ENCODE data around the gene MUSTN1.

Gene MUSTN1

DNA sequence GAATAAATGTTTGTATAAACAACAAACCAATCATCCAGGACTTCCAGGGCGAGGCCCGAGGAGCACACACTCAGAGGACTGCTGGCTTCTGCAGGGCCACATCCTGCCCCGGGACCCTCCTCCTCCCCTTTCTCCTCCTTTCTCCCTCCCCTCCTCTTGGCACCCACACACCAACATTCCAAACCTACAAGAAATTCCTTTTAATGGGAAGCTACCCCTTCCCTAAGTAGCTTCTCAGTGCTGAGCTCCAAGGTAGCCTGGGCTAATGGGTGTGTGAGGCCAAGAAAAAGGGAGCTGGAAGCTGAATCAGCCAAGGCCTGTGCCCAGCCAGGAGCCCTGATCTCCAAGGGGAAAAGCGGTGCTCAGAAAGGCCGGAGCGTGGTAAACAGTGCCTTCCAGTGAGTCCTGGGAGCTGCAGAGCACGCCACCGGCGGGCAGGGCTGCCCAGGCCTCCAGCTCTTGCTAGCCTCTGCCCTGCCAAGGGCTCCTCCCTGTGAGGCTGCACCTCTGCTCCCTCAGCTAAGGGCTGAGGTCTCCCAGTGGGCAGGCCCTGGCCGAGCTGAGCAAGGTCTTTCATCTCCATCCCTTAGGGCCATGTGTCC lies 36.3 kb downstream of the MUSTN1 start:
- no peak for DNase-seq

- DNase-seq: no peak
These were observed 38.4 kb downstream of the MUSTN1 start for GRCh38 chr3:52796411-52796810.

- no peak for DNase-seq
These were observed 39.4 kb downstream of the MUSTN1 start for GRCh38 chr3:52795298-52795900.

DNA sequence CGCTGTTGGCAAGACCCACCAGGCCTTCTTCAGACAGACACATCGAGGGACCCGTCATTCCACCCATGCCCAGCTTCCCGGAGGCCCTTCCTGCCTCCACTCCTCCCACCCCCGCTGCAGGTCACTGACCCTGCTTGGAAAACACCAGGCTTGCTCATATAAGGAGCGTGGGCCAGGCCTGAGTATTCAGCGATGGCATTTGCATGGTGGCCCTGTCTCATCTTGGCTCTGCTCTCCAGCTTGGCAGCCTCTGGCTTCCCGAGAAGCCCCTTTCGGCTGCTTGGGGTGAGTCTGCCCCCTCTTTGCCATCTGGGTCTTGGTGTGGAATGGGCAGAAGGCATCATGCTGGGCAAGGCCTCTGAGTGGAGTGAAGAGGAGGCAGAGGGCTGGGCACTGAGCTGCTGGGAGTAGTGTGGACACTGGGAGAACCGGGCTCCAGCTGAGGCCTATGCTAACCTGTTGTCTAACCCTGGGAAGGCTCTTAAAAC lies 40.2 kb downstream of the MUSTN1 start, which contains the start of gene ITIH3:
TSS of gene ITIH3 (plus strand) at position 185 of the 488 bp plus-strand sequence. CDS start at position 193, 8 bp downstream.
- no peak for DNase-seq

DNA sequence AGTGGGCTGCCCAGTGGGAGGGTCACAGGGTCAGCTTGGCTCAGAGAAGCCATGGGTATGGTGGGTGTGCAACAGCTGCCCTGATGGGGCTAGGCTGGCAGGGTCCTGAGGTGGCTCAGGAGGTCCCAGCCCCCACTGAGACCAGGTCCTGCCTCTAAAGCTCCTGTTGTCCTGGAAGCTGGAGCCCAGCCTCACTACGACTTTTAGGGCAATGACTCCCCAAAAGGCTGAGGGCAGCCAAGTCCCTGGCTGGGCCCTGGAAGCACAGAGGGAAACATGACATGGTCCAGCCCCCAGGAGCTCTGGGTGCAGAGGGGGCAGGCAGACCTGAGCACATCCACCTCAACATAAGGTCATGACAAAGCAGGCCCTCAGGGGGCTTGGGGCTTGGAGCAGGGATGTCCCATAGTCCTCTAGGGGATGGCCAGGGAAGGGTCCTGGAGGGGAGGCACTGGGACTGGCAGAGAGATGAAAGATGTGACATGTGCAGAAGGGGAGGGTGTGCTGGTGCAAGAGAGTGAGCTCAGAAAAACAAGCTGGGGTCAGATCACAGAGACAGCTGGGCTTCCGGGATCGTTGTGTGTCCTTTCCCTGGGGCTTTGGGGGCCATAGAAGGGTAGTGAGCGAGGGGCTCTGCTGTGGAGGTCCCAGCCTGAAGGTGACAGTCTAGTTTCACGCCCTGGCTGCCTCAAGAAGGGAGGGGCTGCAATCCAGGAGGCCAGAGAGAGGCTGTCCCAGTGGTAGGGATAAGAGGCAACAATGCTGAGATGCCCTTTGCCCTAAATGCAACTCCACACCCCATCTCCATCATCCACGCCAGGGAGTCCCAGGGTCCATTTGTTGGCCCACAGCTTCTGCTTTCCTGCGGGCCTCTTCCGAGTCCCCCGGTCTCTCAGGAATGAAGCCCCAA lies 40.9 kb downstream of the MUSTN1 start:
- no peak for DNase-seq

DNA sequence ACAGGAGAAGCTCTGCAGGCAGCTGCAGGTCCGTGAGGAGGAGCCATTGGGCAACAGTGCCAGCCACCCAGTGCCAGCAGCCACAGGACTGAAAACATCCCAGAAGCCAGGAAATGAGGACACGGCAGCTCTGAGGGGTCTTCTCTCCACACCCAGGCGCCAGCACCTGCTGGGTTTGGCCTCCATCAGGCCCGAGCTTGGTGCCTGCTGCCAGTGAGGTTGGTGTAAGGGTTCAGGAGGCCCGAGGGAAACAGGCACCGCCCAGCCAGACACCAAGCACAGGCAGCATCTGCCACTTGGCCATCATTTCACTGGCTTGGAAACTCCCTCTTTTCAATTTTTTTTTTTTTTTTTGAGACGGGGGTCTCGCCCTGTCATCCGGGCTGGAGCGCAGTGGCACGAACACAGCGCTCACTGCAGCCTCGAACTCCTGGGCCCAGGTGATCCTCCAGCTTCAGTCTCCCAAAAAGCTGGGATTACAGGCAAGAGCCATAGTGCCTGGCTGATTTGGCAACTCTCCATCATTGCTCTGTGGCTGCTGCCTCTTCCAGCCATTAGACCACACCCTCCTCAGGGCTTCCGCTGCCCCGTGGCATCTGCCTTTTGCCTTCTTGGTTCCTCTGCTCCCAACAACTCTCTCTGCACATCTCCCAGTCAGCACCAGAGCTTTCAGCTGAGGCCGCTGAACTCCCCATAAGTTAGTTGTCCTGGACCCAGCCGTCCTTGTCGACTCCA lies 41.7 kb downstream of the MUSTN1 start:
- DNase-seq: no peak

DNA sequence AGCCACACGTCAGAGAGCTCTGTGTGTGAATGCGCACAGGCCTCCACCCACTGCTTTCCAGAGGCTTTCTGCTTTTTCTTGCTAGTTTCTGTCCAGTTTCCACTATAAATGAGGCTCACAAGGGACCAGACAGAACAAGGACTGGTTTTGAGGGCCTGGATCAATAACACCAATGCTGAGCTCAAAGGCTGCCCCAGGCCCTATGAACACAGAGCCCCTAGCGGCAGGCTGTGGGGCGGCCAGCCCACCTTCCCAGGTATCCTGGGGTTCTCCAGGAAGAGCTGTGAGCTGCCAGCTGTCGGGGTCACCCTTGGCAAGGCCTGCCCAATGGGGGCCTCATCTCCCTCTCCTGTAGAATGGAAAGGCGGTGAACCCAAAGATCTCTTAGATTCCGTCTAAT lies 42.4 kb downstream of the MUSTN1 start:
- DNase-seq: no peak

DNA sequence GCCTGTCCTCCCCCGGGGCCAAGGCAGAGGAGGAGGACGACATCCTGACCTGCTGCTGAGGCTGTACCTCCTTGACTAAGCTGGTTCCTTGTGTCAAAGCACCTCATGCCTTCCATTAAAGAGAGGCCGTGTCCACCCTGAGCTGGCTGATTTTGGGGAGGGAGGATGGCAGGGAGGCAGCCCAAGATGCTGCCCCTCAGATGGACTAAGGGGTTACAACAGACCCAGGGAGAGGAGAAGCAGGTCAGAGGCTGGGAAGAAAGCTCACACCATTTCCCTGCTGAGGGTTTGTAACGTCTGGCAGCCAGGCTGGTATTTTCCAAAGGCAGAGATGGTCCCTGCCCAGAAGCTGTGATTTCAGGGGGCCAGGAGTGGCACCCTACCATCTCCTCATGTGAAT lies 42.9 kb downstream of the MUSTN1 start:
- no peak for DNase-seq

GRCh38 chr3:52791366-52791765 lies 43.5 kb downstream of the MUSTN1 start:
- no peak for DNase-seq

DNA sequence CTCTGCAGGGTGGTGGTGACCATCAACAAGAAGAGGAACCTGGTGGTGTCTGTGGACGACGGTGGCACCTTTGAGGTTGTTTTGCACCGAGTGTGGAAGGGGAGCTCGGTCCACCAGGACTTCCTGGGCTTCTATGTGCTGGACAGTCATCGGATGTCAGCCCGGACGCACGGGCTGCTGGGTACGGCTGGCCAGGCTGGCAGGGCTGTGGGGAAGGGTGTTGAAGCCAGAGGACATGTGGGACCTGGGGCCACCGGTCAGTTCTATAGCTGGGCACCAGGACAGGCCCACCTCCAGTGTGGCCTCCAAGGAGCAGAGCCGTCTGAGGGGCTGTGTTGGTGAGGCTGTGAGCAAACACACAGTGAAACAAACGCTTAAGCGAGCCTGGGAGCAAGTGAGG lies 44.1 kb downstream of the MUSTN1 start:
- DNase-seq: no peak

- DNase-seq: no peak
These were observed 44.5 kb downstream of the MUSTN1 start for GRCh38 chr3:52790337-52790736.

GRCh38 chr3:52789746-52790040 lies 45.1 kb downstream of the MUSTN1 start:
- no peak for DNase-seq

DNA sequence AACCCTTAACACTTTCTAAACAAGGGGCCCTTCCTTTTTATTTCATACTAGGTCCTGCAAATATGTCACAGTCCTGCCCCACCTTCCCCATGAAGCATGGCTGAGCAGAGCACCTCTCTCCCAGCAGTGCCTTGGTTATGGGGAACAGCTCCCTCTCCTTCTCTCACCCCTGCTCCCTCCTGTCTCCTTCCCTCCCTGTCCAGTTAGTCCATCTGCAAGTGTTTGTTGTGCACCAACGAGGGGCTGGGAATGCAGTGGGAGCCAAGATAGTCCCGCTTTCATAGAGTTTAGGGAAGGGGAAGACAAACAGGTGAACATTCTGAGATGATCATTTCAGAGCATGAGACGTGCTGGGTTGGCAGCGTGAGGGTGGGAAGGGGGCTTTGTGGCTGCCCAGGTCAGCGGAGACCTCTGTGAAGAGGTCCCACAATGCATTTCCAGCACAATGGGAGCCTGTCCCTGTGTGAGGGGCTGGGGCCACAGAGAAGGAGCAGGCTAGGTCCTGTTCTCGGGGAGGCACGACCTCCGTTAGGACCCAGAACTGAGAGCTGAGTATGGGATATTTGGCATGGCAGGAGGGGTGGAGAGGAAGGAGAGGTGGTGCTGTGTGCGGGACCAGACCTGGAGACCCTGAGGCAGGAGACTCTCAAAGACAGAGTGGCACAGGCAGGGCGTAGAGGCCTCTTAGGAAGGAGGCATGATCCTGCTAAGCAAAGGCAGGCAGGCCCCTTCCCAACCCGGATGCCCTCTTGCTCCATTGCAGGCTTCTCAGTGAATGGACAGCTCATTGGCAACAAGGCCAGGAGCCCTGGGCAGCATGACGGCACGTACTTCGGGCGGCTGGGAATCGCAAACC lies 45.7 kb downstream of the MUSTN1 start:
- DNase-seq: no peak

GRCh38 chr3:52787672-52788625 lies 46.9 kb downstream of the MUSTN1 start:
- DNase-seq: no peak

DNA sequence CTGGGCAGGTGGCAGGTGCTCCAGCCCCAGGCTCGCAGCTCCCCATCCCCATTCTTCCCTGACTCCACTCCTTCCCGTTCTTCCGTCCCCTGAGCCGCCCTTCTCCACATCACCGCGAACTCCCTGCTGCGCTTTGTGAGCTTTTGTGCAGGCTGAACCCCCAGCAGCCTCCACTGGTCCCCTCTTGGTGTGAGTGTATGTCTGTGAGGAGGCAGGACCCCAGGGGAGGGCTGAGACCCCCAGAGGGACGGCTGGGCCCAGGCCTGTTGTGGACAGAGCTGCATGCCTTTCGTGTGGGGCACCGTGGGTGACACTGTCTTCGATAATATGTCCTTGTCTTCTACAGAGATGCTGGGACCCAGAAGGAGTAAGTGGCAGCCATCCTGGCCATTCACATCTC lies 47.6 kb downstream of the MUSTN1 start:
- DNase-seq: no peak

GRCh38 chr3:52786330-52787215 lies 48.2 kb downstream of the MUSTN1 start:
- no peak for DNase-seq

- no peak for DNase-seq
These were observed 49.8 kb downstream of the MUSTN1 start for GRCh38 chr3:52784931-52785590.

DNA sequence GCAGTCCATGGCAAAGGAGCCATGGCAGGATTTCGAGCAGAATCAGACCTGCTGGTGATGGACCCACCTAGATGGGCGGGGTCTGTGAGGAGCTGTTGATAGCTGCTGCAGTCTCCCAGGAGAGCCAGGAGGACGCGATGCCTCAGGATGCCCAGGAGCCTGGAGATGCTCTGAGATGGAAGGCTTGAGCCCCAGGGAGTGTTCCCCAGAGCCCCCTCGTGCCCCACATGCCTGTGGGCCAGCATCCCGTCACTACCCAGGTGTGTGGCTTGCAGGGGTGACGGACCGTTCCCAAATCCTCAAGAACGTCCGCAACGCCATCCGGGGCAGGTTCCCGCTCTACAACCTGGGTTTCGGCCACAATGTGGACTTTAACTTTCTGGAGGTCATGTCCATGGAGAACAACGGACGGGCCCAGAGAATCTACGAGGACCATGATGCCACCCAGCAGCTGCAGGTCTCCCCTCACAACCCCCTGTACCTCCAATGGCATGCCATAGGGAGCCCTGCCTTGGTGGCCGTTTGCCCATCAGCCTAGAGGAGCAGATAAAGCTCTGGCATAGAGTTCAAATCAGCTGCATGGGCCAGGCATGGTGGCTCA lies 50.7 kb downstream of the MUSTN1 start:
- DNase-seq: no peak

DNA sequence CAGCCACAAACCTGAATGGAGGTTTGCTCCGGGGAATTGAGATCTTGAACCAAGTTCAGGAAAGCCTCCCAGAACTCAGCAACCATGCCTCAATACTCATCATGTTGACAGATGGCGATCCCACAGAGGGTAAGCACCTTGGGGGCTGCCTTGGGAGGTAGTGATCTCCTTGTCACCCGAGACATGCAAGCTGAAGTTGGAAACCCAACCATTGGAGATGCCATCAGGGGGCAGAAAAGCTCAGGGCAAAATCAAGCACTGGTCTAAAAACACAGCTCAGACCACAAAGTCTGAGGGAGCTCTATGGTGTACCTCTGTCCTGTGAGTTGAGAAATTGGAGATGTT lies 51.6 kb downstream of the MUSTN1 start:
- no peak for DNase-seq
